22Rv1 (cell line): Measurements from ENCODE around the gene BRD7.

Source experiments
- H3K27ac ChIP-seq: fragments of 450-650 bp; 2 replicates; pipeline ENCODE4 v1.5.1; 2017
- CTCF ChIP-seq: fragments of 450-650 bp; IDR thresholded peaks from 2 replicates; pipeline ENCODE4 v1.5.1; 2017; ENCODE audit warnings: mild to moderate bottlenecking
- ZFX ChIP-seq: fragments of 450-650 bp; IDR thresholded peaks from 2 replicates; pipeline ENCODE4 v1.6.1; 2017; ENCODE audit warnings: antibody characterized with exemption, borderline replicate concordance

BRD7 gene

GRCh38 chr16:50284131-50284911 is 84.5 kb downstream of the BRD7 start:
- no peak for TF ChIP-seq CTCF
- TF ChIP-seq ZFX = no peak

GRCh38 chr16:50282955-50283631 is 85.7 kb downstream of the BRD7 start:
- no peak overlapping the region for H3K27ac ChIP-seq
- TF ChIP-seq CTCF (no peak), ZFX (no peak)

More at GRCh38 chr16:50284131-50284911, 84.5 kb downstream of the BRD7 start:
- no peak overlapping the region for H3K27ac ChIP-seq

- TF ChIP-seq CTCF = no peak
- no peak for TF ChIP-seq ZFX
- H3K27ac ChIP-seq = no peak overlapping the region
These were observed 86.7 kb downstream of the BRD7 start for GRCh38 chr16:50282010-50282538.

GRCh38 chr16:50281391-50282009 is 87.3 kb downstream of the BRD7 start:
- H3K27ac ChIP-seq = no peak overlapping the region
- no peak for TF ChIP-seq ZFX
- TF ChIP-seq CTCF = no peak

GRCh38 chr16:50280932-50281331 is 87.9 kb downstream of the BRD7 start:
- H3K27ac ChIP-seq = no peak overlapping the region
- TF ChIP-seq ZFX = no peak
- no peak for TF ChIP-seq CTCF

- no peak for TF ChIP-seq ZFX
- no peak for TF ChIP-seq CTCF
- no peak overlapping the region for H3K27ac ChIP-seq
These were observed 89.3 kb downstream of the BRD7 start for GRCh38 chr16:50279504-50279865.

GRCh38 chr16:50278251-50278650 is 90.5 kb downstream of the BRD7 start:
- H3K27ac ChIP-seq = no peak overlapping the region
- TF ChIP-seq CTCF = no peak
- TF ChIP-seq ZFX = no peak
